ENCODE measurements around the gene GLS. TPM values are rescaled to one million over a fixed set of nuclear protein-coding genes. Genes with fewer than 3 reads are reported as not detected.
"Not testable (repeated sequence)": the region's sequence is repeated elsewhere in the genome, so short reads cannot be mapped to it uniquely, and the experiment has no call there.

Gene GLS
- total and polyA plus RNA-seq, 7 donors, result 6.9 to 30.6 (median 26.7) TPM

GRCh38 chr2:190859347-190860297 is 21.0 kb upstream of the GLS start:
- no peak overlapping the region for H3K4me3 ChIP-seq
- no peak overlapping the region for H3K27ac ChIP-seq
- TF ChIP-seq CTCF (IDR thresholded peaks at IDR 0.05), result no peak
- H3K36me3 ChIP-seq (ENCODE audit: insufficient read depth in 1 of 2, low read depth in 1 of 2), result no peaks in the 10 kb centered on the region
- intact Hi-C loops (cut with DNase I), result no loop called here
- H3K27me3 ChIP-seq (ENCODE audit: insufficient read depth in 3 of 3, low read length in 2 of 3), result no peaks in the 10 kb centered on the region
- 45 to 65% (median 50%) methylated on average over 6 of the region's 6 CpGs for WGBS, 3 donors
- no peak for DNase-seq
- ATAC-seq, result no peak
- peaks cover 11% of the 10 kb centered on the region for H3K4me1 ChIP-seq
- no peaks in the 10 kb centered on the region for H3K9me3 ChIP-seq

- Histone ChIP-seq H3K27ac (no peak overlapping the region), H3K4me3 (no peak overlapping the region), H3K27me3 (ENCODE audit: insufficient read depth in 3 of 3, low read length in 2 of 3) (no peaks in the 10 kb centered on the region), H3K36me3 (ENCODE audit: insufficient read depth in 1 of 2, low read depth in 1 of 2) (no peaks in the 10 kb centered on the region), H3K4me1 (peaks cover 11% of the 10 kb centered on the region), H3K9me3 (no peaks in the 10 kb centered on the region)
- WGBS, 3 donors, result 62 to 70% (median 64%) methylated on average over 5 of the region's 5 CpGs
- no peak for DNase-seq
- intact Hi-C loops (cut with DNase I), result no loop called here
- ATAC-seq, result no peak
- TF ChIP-seq CTCF (IDR thresholded peaks at IDR 0.05), result no peak
Observed at GRCh38 chr2:190860985-190861680, 19.5 kb upstream of the GLS start.

GRCh38 chr2:190862128-190862527 is 18.5 kb upstream of the GLS start:
- H3K4me3 ChIP-seq; DNase-seq; H3K27me3 ChIP-seq (ENCODE audit: insufficient read depth in 3 of 3, low read length in 2 of 3); H3K36me3 ChIP-seq (ENCODE audit: insufficient read depth in 1 of 2, low read depth in 1 of 2); intact Hi-C loops (cut with DNase I); H3K9me3 ChIP-seq; ATAC-seq; H3K27ac ChIP-seq: not testable (repeated sequence)
- peaks cover 11% of the 10 kb centered on the region for H3K4me1 ChIP-seq

- DNase-seq (no peak), ATAC-seq (no peak)
- intact Hi-C loops (cut with DNase I), result no loop called here
- H3K27me3 ChIP-seq (ENCODE audit: insufficient read depth in 3 of 3, low read length in 2 of 3), result no peaks in the 10 kb centered on the region
- H3K4me3 ChIP-seq, result no peak overlapping the region
- 91 to 97% (median 92%) methylated on average over 2 of the region's 2 CpGs for WGBS, 3 donors
- H3K36me3 ChIP-seq (ENCODE audit: insufficient read depth in 1 of 2, low read depth in 1 of 2), result no peaks in the 10 kb centered on the region
- no peaks in the 10 kb centered on the region for H3K9me3 ChIP-seq
- TF ChIP-seq CTCF (IDR thresholded peaks at IDR 0.05), result no peak
- peaks cover 11% of the 10 kb centered on the region for H3K4me1 ChIP-seq
- H3K27ac ChIP-seq, result no peak overlapping the region
Observed at GRCh38 chr2:190862571-190862991, 18.0 kb upstream of the GLS start.

- no peak for TF ChIP-seq CTCF (IDR thresholded peaks at IDR 0.05)
- H3K27ac ChIP-seq, result no peak overlapping the region
- intact Hi-C loops (cut with DNase I), result no loop called here
- H3K4me1 ChIP-seq, result peaks cover 11% of the 10 kb centered on the region
- no peak overlapping the region for H3K4me3 ChIP-seq
- peaks cover 3% of the 10 kb centered on the region for H3K9me3 ChIP-seq
- H3K27me3 ChIP-seq (ENCODE audit: insufficient read depth in 3 of 3, low read length in 2 of 3), result no peaks in the 10 kb centered on the region
- ATAC-seq, result peak in 2 of 4 donors; percentile 62 to 79
- H3K36me3 ChIP-seq (ENCODE audit: insufficient read depth in 1 of 2, low read depth in 1 of 2), result no peaks in the 10 kb centered on the region
- 35 to 44% (median 36%) methylated on average over 3 of the region's 3 CpGs for WGBS, 3 donors
- DNase-seq, result no peak
Observed at GRCh38 chr2:190863946-190864345, 16.7 kb upstream of the GLS start.

Data from psoas muscle (tissue), 8 donors.